GM04503 (cell line): ENCODE measurements around the gene EDEM1.
A peak's percentile ranks its signal among the peaks of the same experiment; 100 is the strongest.
"Not testable (repeated sequence)": the region's sequence is repeated elsewhere in the genome, so short reads cannot be mapped to it uniquely, and the experiment has no call there.

Source experiments
- DNase-seq: peaks from one replicate; pipeline ENCODE4 v3.0.0-alpha.2; 2012; ENCODE audit warnings: low read depth

The EDEM1 gene

DNA sequence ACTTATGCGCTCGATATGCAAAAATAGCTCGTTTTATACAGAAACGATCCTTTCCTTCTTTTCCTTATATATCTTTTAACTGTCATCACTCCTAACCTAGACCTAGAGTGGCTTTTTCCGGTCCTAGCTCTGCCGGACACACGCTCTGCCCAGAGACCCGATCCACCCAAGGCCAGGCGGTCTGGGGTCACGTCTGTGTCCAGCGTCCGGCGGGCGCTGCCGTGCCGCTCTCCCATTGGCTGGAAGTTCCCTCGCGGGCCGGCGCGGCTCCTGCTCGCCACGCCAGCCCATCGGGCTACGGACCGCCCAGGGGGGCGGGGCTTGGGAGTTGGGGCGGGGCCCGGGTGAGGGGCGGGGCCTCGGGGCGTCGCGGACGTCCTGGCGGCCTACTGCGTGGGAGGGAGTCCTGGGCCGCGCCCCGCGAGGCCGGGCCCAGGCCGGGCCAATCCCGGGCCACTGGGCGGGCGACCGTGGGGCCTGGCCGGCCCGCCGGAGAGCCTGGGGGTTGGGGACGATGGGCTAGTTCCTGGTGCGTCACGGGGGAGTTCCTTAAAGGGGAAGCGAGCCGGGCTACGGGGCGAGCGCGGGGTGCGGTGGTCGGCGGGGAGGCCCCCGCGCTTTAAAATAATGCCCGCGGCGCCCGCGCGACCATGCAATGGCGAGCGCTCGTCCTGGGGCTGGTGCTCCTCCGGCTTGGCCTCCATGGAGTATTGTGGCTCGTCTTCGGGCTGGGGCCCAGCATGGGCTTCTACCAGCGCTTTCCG lies at the start of gene EDEM1:
Gene EDEM1, plus strand, starts transcription at position 552 of the 764 bp plus-strand sequence. Its CDS starts 99 bp downstream, at position 651.
- DNase-seq: peak; percentile 71

DNA sequence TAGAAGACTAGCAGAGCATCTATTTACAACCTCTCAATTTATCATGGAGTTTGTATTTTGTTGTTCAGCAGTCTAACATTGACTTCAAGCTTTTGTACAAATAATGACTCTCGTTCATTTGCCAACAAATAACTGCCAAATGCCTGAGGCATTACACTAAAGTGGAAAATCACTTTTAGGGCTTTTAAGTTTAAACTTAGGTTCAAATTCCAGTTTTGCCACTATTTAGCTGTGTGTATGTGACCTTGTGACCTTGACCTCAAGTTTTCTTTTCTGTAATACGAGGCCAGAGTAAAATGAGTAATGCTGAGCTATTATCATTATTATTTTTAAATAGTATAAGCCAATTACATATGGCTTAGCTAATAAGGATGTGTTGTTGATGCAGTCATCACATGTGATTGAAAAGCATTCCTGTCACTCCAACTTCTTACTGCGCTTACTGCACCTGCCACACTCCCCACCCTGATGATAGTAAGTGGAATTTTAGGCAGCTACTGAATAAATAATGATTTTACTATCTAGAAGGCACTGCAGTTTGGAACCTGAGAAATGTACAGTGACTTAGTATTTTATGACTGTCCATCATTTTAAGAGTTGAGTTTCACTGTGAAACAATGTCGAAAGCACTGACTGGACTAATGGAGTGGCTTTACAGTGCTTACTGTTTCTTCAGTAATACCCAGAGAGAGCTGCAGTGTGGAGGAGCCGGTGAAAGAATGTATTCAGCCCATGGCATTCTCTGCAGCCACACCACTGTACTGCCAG lies 49.1 kb upstream of the EDEM1 start:
- DNase-seq: peak; percentile 35

DNA sequence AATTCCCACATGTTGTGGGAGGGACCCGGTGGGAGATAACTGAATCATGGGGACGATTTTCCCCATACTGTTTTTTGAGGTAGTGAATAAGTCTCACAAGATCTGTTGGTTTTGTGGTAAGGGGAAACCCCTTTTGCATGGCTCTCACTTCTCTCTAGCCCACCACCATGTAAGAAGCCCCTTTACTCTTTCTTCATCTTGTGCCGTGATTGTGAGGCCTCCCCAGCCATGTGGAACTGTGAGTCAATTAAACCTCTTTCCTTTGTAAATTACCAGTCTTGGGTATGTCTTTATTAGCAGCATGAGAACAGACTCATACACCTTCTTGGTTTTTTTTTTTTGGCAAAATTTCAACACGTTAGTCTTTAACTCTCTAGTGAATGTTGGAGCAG lies 47.3 kb upstream of the EDEM1 start:
- no peak for DNase-seq

DNA sequence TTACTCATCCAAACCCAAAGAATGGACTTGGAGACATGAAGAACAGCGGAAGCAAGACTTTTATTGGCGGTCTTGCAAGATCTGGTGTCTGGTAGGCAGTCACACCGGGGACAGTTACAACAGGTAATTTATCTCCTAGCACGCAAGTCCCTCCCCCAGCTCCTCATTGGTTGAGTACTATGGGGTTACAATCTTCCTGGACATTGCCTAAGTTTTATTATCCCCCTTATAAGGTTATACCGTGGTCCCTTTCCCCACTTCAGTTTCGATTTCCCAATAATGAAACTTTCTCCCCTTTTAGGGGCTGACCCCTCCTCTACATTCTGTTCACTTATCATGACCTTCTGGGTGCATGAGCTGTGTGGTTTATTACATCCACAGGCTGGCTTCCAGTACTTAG lies 46.7 kb upstream of the EDEM1 start:
- no peak for DNase-seq

DNA sequence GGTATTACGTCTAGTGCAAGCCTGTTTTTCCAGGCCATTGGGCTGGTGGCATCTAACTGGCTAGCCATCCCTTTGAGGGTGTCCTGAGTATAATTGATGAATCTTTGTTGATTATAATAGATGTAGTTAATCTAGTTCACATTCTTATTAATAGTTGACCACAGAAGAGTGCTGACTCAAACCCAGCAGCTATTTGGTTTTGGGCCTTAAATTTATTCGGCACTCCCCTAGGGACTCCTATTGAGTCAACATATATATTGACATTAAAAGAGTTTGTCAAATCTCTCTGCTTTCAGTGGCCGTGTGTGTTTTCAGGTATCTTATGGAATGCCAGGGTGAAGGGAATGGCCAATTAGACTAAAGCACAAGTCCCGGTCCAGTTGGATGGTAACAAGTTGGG lies 45.7 kb upstream of the EDEM1 start:
- no peak for DNase-seq

DNA sequence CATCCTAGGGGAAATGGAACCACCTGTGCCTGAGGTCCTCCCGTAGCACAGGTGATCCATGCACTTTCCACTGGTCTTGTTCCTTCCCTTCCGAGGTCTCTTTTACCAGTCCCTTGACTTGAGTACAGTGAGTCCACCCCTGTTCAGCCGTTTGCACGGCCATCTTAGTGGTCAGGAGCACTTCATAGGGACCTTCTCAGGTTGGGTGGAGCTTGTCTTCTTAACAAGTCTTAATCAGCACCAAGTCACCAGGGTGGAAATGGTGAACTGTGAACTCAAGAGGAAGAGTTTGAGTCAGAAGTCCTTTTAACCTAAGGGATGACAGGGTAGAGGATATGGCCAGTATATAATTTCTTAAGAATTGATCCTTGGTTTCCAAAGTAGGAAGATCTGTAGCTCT lies 44.0 kb upstream of the EDEM1 start:
- no peak for DNase-seq

DNA sequence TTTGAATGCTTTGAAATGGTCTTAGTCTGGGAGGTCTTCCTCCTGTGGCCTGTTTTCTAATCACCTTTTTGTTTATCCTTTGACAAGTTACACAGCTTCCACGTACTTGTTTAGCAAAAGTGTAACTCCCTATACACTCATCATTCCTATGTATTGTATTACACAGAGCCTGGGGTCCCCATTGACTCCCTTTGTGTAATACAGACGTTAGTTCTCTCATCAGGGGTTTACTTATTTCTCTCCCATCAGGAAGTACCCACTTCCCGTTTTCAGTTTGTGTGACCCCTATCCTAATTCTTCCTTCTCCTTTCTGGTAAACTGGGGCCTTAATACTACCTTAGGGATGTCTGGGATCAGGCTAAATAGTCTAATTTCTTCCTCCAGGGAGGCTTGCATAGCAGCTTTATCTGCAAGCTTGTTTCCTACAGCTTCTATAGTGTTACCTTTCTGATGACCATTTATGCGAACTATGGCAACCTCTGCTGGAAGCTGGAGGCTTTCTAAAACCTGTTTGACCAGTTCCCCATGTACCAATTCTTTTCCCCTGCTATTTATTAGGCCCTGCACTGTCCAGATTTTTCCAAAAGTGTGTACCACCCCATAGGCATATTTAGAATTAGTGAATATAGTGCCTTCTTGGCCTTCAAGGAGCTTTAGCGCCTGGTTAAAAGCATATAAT lies 43.1 kb upstream of the EDEM1 start:
- DNase-seq: no peak

DNA sequence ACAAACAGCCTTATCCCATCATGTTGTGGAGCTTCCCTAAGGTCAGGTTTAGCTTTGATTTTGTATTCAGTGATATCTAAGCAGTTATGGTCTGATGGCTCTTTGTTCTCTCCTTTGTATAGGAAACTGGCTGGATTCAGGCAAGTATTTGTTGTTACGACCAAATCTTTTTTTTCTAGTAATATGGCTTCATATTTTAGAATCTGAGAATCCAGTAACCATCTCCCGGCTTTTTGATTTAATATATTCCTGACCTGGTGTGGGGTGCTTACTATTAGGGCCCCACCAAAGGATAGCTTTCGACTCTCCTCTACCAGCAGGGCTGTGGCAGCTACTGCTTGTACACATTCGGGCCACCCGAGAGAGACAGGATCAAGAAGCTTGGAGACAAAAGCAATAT lies 42.4 kb upstream of the EDEM1 start:
- DNase-seq: no peak

DNA sequence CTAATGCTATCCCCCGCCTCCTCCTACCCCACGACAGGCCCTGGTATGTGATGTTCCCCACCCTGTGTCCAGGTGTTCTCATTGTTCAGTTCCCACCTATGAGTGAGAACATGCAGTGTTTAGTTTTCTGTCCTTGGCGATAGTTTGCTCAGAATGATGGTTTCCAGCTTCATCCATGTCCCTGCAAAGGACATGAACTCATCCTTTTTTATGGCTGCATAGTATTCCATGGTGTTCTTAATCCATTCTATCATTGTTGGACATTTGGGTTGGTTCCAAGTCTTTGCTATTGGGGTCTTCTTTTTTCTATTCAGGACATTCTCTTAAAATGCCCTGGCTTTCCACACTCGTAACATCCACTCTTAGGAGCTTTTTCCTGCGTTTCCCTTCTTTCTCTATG lies 40.4 kb upstream of the EDEM1 start:
- not testable (repeated sequence) for DNase-seq

DNA sequence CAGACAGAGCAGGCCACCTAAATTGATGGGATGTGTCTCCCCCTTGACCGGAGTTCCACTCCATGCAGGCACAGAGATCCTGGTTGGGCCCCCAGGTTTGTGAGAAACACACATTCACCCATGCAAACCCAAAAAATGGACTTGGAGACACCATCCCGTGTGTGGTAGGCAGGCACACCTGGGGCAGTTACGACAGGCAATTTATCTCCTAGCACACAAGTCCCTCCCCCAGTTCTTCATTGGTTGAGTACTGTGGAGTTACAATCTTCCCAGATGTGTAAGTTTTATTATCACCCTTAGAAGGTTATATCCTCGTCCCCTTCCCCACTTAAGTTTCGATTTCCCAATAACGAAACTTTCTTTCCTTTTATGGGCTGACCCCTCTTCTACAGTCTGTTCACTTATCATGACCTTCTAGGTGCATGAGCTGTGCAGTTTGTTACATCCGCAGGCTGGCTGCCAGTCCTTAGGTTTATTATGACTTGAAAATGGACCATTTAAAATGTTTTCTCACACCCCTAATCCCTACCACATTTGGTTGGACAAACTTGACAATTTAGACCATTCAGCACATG lies 38.1 kb upstream of the EDEM1 start:
- no peak for DNase-seq

DNA sequence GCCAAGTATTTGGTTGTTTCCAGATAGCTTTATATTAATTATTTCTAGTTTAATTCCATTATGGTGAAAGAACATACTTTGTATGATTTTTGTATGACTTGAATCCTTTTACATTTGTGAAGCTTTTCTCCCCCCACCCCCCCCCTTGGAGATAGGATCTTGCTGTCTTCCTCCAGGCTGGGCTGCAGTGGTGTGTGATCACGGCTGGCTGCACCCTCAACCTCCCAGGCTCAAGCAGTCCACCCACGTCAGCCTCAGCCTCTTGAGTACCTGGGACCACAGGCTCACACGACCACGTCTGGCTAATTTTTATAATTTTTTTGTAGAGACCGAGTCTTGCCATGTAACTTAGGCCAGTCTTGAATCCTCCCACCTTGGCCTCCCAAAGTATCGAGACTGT lies 35.9 kb upstream of the EDEM1 start:
- DNase-seq: no peak

DNA sequence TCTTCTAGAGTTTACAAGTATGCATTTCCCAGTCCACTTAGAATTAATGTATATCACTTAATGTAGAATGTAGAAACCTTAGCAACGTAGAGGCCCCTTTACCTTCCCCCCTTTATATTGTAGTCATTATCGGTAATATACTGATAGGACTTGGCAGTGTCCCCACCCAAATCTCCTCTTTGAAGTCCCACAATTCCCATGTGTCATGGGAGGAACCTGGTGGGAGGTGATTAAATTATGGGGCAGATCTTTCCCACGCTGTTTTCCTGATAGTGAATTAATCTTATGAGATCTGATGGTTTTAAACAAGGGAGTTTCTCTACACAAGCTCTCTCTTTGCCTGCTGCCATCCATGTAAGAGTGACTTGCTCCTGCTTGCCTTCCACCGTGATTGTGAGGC lies 34.4 kb upstream of the EDEM1 start:
- DNase-seq: no peak

DNA sequence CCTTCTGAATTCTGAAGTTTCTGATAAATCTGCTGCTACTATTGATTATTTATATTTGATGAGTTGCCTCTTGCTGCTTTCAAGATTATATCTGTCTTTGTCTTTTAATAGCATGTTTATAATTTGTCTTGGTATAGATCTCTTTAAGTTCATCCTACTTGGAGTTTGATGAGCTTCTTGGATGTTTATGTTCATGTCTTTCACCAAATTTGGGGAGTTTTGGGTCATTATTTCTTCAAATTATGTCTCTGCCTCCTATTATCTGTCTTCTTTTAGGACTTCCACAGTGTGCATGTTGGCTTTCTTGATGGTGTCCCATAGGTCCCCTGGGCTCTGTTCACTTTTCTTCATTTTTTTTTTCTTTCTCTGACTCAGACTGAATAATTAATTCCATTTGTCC lies 32.3 kb upstream of the EDEM1 start:
- no peak for DNase-seq

DNA sequence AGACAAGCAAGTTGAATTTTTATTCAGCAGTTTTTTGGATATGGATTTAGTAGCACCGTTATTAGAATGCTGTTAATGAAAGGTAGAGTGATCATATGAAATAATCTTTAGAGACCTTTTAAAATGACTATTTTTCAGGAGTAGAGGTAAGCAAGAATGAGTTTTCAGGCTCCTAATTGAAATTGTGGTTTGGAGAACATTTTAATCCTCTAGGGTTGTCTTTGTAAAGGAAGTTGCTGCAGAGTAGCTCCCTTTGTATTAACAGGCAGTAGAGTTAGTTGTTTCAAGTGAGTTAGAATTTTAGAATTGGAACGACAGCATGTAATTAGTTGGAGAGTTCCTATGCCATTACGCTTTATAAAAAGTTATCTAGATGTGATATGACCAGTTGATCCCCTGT lies 27.2 kb upstream of the EDEM1 start:
- DNase-seq: no peak

DNA sequence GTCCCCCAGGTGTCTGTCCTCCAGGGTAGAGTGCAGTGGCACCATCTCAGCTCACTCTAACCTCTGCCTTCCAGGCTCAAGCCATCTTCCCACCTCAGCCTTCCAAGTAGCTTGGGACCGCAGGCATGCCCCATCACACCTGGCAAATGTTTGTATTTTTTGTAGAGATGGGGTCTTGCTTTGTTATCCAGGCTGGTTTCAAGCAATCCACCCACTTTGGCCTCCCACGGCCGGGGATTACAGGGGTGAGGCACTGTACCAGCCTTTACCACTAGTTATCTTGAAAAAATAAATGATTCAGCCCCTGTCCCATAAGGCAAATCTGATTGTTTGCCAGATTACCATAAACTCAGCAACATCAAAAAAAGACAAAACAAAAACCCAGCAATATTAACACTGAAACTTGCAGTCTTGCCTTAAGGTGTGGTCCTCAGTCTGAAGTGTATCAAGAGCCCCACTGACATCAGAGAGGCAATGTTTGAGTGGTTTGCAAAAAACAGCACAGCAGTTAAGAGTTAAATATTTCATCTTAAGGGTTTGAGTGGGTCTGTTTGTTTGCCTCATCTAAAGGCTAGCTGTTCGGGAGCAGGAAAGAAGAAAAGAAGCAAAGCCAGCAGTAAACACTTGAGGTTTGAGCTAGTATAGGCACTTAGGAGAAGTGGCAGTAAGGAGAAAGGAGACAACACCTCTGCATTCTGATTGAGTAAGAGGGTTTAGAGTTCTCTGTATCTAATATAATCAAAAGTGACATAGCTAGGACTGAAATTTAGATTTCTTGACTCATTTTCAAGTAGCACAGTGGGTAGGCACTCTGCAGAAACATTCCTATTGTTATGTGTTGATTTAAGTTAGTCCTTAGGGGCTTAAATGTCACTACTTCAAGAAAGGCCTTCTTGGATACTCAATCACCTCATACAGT lies 26.3 kb upstream of the EDEM1 start:
- no peak for DNase-seq

DNA sequence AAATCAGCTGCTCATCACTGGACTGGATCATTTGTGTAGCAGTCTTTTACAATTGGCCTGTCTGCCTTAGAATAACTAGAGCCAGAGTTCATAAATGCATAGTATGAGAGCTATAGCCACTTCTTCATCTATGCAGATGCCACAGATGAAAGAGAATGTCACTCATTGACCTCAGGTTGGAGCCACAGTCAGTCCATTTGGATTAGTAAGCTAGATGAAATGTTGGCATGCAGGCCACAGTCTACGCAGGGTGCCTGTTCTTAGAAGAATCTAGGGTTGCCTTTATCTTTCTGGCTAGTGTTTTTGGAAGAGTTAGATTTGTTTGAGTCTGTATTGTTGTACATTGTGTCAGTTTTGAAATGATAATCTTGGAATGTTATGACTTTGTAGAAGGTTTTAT lies 25.4 kb upstream of the EDEM1 start:
- DNase-seq: peak; percentile 20

DNA sequence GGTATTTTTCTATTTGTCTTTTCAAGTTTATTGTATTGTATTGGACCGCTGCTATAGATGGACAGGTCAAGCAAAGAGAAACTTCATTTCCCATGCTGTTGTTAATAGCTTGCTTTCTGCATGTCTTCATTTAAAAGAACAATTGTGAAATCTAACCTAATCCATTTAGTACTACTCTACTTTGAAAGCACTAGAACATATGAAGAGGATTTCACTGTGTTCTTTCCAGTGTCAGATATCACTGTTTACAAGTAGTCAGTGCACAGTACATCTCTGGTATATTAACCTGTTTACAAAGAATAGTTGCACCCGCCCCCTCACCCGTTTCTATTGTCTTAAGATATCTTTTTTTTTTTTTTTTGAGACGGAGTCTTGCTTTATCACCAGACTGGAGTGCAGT lies 21.8 kb upstream of the EDEM1 start:
- no peak for DNase-seq

DNA sequence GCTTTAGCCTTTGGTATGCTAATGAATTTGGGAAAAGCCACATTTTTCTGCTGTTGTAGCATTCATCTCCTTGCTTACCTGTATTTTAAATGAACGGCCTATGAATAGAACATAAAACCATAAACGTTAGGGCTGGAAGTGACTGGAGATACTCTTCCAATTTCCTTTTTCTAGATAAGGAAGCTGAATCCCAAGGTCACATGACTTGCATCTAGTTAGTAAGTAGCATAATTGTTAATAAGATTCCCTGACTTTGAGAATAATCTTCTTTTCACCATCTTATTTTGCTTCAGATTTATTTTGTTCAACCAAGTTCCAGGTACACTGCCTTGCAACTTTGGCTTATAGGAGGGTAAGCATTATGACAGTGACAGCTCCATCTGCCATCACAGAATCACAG lies 20.7 kb upstream of the EDEM1 start:
- no peak for DNase-seq

DNA sequence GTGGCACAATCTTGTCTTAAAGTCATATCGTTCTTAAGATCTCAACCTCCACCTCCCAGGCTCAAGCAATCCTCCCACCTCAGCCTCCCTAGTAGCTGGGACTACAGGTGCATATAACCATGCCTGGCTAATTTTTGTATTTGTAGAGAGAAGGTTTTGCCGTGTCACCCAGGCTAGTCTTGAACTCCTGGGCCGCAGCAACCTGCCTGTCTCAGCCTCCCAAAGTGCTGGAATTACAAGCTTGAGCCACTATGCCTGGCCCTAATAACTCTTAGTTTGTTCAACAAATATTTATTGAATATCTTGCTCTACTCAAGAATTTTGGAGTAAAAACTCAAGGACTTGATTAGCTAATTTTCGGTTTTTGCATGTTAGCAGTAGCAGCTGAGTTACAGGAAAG lies 19.4 kb upstream of the EDEM1 start:
- no peak for DNase-seq

DNA sequence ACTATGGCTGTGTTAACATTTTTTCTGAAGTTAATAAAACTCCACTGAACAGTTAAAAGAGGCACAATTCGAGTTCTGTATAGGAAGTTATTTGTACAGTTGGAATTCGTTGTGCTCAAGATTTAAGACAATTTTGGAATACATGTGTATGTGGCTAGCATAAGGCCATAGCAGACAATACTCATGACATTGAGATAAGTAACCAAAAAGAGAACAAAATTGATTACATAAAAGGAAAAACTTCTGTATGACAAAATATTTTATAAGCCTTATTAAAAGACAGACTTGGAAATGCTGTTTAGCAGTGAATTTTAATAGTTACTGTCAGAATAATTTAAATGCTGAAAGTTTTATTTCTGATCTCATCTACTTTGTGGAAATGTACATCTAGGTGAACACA lies 17.7 kb upstream of the EDEM1 start:
- DNase-seq: no peak

DNA sequence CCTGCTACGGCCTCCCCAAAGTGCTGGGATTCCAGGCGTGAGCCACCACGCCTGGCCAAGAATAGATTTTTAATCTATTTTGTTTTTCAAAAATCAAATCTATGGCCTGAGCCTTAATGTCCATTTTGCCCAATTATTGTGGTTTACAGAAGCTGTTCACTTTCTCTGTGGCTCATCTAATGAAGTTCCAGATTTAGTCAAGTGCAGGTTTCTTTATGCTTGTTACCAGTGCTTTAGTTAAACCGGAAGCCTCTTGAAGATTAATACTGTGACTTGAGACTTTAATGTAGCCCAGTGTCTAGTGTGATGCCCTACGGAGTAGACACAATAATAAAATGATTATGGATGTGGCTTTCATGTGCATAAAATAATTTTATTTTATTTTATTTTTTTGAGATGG lies 16.5 kb upstream of the EDEM1 start:
- no peak for DNase-seq

DNA sequence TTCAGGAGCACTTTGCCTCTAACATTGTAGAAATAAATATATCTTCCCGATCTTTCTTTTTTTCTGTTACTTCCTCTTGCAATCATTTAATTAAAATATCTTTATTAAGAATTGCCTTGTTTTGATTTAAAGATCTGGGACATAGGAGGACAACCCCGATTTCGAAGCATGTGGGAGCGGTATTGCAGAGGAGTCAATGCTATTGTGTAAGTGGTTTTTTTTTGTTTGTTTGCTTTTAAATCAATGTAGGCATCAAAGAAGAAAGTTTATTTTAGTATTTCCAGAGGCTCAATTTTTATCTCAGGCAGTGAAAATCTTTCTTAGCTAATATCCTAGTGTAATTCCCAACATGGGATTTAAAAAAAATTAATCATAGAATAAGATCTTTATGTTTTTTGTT lies 15.5 kb upstream of the EDEM1 start:
- DNase-seq: no peak
